SK-N-SH (cell line): ENCODE data around the gene C20orf204. TPM values are rescaled to one million over a fixed set of nuclear protein-coding genes. Genes with fewer than 3 reads are reported as not detected.

Experiments
- CTCF ChIA-PET: fragments of 300-600, 350-600 bp; formaldehyde crosslinking; extraction: SDS; loops from one replicate; lab custom pipeline; 2021; lab: Yijun Ruan, JAX
- POLR2A ChIA-PET: fragments of 350-600 bp; sonication (Branson Sonifier 250); formaldehyde crosslinking; extraction: SDS; loops from one replicate; lab custom pipeline; 2020; ENCODE audit warnings: antibody characterized with exemption, inconsistent platforms; lab: Yijun Ruan, JAX
- DNase-seq: peaks from one replicate; pipeline ENCODE4 v3.0.0; 2012
- H2AFZ ChIP-seq: fragments of 200-600 bp; sonication (generic); 2 replicates; pipeline ENCODE4 v1.8.1; 2016; ENCODE audit warnings: antibody characterized with exemption, mild to moderate bottlenecking, low read depth
- H3F3A ChIP-seq: fragments of 200-600 bp; sonication (generic); replicated peaks from 2 replicates; pipeline ENCODE3; 2016; ENCODE audit warnings: antibody characterized with exemption, mild to moderate bottlenecking; ENCODE audit not compliant: insufficient read depth
- H3K27ac ChIP-seq, 2 experiments: fragments of 200-500 bp in 1 of 2; fragments of 200-600 bp in 1 of 2; sonication (Bioruptor generic) in 1 of 2; sonication (generic), shearing (Covaris generic) in 1 of 2; 2 replicates each; pipeline versions ENCODE4 v1.5.1 to v1.6.1; 2014 to 2016; ENCODE audit warnings: low read depth in 2 of 2, inconsistent platforms in 1 of 2, low read length in 1 of 2, mild to moderate bottlenecking in 1 of 2, mixed read lengths in 1 of 2
- H3K27me3 ChIP-seq: fragments of 200-600 bp; sonication (generic), shearing (Covaris generic); 2 replicates; pipeline ENCODE4 v1.6.1; 2016; ENCODE audit warnings: mixed run types; ENCODE audit not compliant: insufficient read depth
- H3K36me3 ChIP-seq, 2 experiments: fragments of 200-500 bp in 1 of 2; fragments of 200-600 bp in 1 of 2; sonication (Bioruptor generic) in 1 of 2; sonication (generic) in 1 of 2; replicated peaks in 1 of 2; 2 replicates each; pipeline versions ENCODE3 to v1.5.1; 2014 to 2016; ENCODE audit warnings: low read length in 1 of 2, mild to moderate bottlenecking in 1 of 2; ENCODE audit not compliant: insufficient read depth in 2 of 2, control insufficient read depth in 1 of 2
- H3K4me1 ChIP-seq, 2 experiments: fragments of 200-500 bp in 1 of 2; fragments of 200-600 bp in 1 of 2; sonication (Bioruptor generic) in 1 of 2; sonication (generic), shearing (Covaris generic) in 1 of 2; 2 replicates each; pipeline versions ENCODE4 v1.5.1 to v1.6.1; 2014 to 2016; ENCODE audit warnings: low read depth in 1 of 2, low read length in 1 of 2, mixed run types in 1 of 2; ENCODE audit not compliant: insufficient read depth in 2 of 2, control insufficient read depth in 1 of 2
- H3K4me2 ChIP-seq: fragments of 200-600 bp; sonication (generic), shearing (Covaris generic); 2 replicates; pipeline ENCODE4 v1.6.1; 2017; ENCODE audit warnings: mixed run types
- H3K4me3 ChIP-seq, 2 experiments: fragments of 200-500 bp in 1 of 2; fragments of 200-600 bp in 1 of 2; sonication (Bioruptor generic) in 1 of 2; sonication (generic), shearing (Covaris generic) in 1 of 2; 2 replicates each; pipeline versions ENCODE4 v1.5.1 to v1.8.1; 2014 to 2016; ENCODE audit warnings: low read depth in 2 of 2, inconsistent platforms in 1 of 2, low read length in 1 of 2, mild to moderate bottlenecking in 1 of 2, mixed read lengths in 1 of 2, moderate library complexity in 1 of 2
- H3K79me2 ChIP-seq: fragments of 200-600 bp; sonication (generic); 2 replicates; pipeline ENCODE4 v1.8.1; 2017; ENCODE audit warnings: mild to moderate bottlenecking; ENCODE audit not compliant: insufficient read depth
- H3K9ac ChIP-seq: fragments of 200-600 bp; sonication (generic); 2 replicates; pipeline ENCODE4 v1.6.1; 2017; ENCODE audit warnings: mixed run types
- H3K9me2 ChIP-seq: fragments of 200-600 bp; sonication (generic); 2 replicates; pipeline ENCODE4 v1.6.1; 2017; ENCODE audit warnings: mixed run types
- H3K9me3 ChIP-seq: fragments of 200-600 bp; sonication (generic); 2 replicates; pipeline ENCODE4 v1.6.1; 2017; ENCODE audit warnings: mixed run types, mild to moderate bottlenecking, moderate library complexity
- H4K20me1 ChIP-seq: fragments of 200-600 bp; sonication (generic); 2 replicates; pipeline ENCODE4 v1.6.1; 2017; ENCODE audit warnings: mild to moderate bottlenecking, mixed run types; ENCODE audit not compliant: insufficient read depth
- CHD2 ChIP-seq: fragments of 150-350 bp; IDR thresholded peaks from 2 replicates; pipeline ENCODE4 v1.6.1; 2018; ENCODE audit warnings: low read length; ENCODE audit not compliant: partially characterized antibody
- EP300 ChIP-seq, 2 experiments: IDR thresholded peaks; 2 replicates each; pipeline versions ENCODE4 v1.4.0 to v1.6.1; 2012; ENCODE audit warnings: borderline replicate concordance in 1 of 2, low read depth in 1 of 2, low read length in 1 of 2
- FOSL2 ChIP-seq: IDR thresholded peaks from 2 replicates; pipeline ENCODE4 v1.4.0; 2012; ENCODE audit warnings: low read depth, mild to moderate bottlenecking, moderate library complexity, borderline replicate concordance
- FOXJ3 ChIP-seq: sonication (generic); formaldehyde crosslinking; IDR thresholded peaks from 2 replicates; pipeline ENCODE4 v1.5.1; 2020; ENCODE audit warnings: mild to moderate bottlenecking, missing genetic modification reagents
- GABPA ChIP-seq: IDR thresholded peaks from 2 replicates; pipeline ENCODE4 v1.4.0; 2012; ENCODE audit warnings: low read depth, mild to moderate bottlenecking
- GATA2 ChIP-seq: sonication (generic); formaldehyde crosslinking; IDR thresholded peaks from 2 replicates; pipeline ENCODE4 v1.5.0; 2020; ENCODE audit warnings: mild to moderate bottlenecking, missing genetic modification reagents
- JUND ChIP-seq: IDR thresholded peaks from 2 replicates; pipeline ENCODE4 v1.4.0; 2012
- MXI1 ChIP-seq: IDR thresholded peaks from 2 replicates; pipeline ENCODE4 v1.6.1; 2012; ENCODE audit warnings: mild to moderate bottlenecking, low read depth, low read length, improper control_type of control experiment
- NFIC ChIP-seq: IDR thresholded peaks from 2 replicates; pipeline ENCODE4 v1.4.0; 2012; ENCODE audit warnings: borderline replicate concordance
- NRF1 ChIP-seq: IDR thresholded peaks from 2 replicates; pipeline ENCODE4 v1.6.1; 2012; ENCODE audit warnings: low read depth, mild to moderate bottlenecking, low read length
- POLR2AphosphoS5 ChIP-seq: IDR thresholded peaks from 2 replicates; pipeline ENCODE4 v1.6.1; 2012; ENCODE audit warnings: low read depth, low read length
- RAD21 ChIP-seq: IDR thresholded peaks from 2 replicates; pipeline ENCODE4 v1.6.1; 2012; ENCODE audit warnings: mild to moderate bottlenecking, low read length
- RCOR1 ChIP-seq: fragments of 150-350 bp; IDR thresholded peaks from 2 replicates; pipeline ENCODE4 v1.6.1; 2017; ENCODE audit warnings: antibody characterized with exemption, low read length
- TEAD4 ChIP-seq: IDR thresholded peaks from 2 replicates; pipeline ENCODE4 v1.4.0; 2012; ENCODE audit warnings: mild to moderate bottlenecking, borderline replicate concordance; ENCODE audit not compliant: insufficient read depth
- YY1 ChIP-seq: IDR thresholded peaks from 2 replicates; pipeline ENCODE4 v1.4.0; 2012; ENCODE audit warnings: low read depth, mild to moderate bottlenecking
- WGBS: methylation state at CpG from one replicate; pipeline ENCODE4 v1.1.6; 2017; ENCODE audit warnings: low lambda C conversion rate; 5-methylcytosine and 5-hydroxymethylcytosine counted together
- polyA plus RNA-seq, 3 experiments: library from polyadenylated mRNA; depleted of rRNA; stranded (reverse); fragments of >200 nt; gene quantifications; 2 replicates each; pipeline ENCODE4 v1.2.3, GENCODE V29; 2012
- TF ChIP-seq, protein P1 (sequence below): fragments of 150-350 bp; IDR thresholded peaks from 2 replicates; pipeline ENCODE4 v1.6.1; 2017; ENCODE audit warnings: antibody characterized with exemption, low read length, low read depth, borderline replicate concordance
- TF ChIP-seq, protein P2 (sequence below): fragments of 150-350 bp; IDR thresholded peaks from 2 replicates; pipeline ENCODE4 v1.6.1; 2016; ENCODE audit warnings: mild to moderate bottlenecking, low read depth, low read length
- TF ChIP-seq, protein P3 (sequence below): IDR thresholded peaks from 2 replicates; pipeline ENCODE4; 2012
- TF ChIP-seq, protein P4 (sequence below): IDR thresholded peaks from 2 replicates; pipeline ENCODE4 v1.6.1; 2012; ENCODE audit warnings: mild to moderate bottlenecking, low read depth, low read length, moderate library complexity
- TF ChIP-seq, protein P5 (sequence below): IDR thresholded peaks from 2 replicates; pipeline ENCODE4 v1.4.0; 2012; ENCODE audit warnings: low read depth, borderline replicate concordance

Gene C20orf204
- polyA plus RNA-seq, 1 of the 3 experiments (the other 2 are of a cell fraction), result 0.21 TPM

DNA sequence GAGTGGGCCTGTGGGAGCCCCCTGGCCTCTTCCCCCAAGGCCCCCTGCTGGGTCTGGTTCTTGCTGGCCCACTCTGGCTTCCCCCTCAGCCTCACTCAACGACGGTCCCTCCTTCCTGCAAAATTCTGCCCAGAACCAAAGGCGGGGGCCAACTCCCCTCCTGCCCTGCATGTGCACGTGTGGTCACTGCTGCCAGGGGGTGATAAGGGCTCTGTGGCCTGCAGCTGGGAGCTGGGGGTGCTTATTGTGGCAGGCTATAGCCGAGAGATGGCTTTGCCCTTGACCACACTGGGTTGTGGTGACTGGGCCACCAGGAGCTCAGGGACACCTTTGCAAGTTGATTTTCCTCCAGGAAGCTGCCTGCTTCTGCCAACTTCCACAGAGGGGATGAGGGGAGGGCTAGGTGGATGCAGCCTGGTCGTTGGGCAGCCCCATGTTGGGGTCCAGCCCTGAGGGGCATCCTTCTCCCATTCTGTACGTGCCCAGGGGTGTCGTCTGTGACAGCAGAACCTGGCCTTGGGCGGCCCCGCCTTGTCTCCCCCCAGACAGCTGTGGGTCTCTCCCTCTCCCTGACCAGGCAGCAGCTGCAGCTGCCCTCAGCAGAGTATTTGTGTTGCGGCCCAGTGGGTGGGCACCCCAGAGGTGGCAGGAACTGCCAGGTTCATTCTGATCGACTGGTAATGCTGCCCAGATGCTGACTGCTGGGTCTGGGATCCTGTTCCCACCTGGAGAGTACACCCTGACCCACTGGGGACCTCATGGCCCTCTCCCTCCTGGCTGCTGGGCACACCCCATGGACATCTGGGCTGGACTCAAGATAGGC is 32.6 kb downstream of the C20orf204 start:
- H2AFZ ChIP-seq, result no peak overlapping the region
- WGBS, result 80% methylated on average over 1 of the region's 12 CpGs
- no peak overlapping the region for H3K9ac ChIP-seq
- TF ChIP-seq EP300 (IDR thresholded peaks at IDR 0.05; ENCODE audit: borderline replicate concordance in 1 of 2, low read depth in 1 of 2, low read length in 1 of 2) (no peak), NRF1 (no peak), RCOR1 (no peak), GATA2 (CRISPR knock-in tag) (no peak), FOSL2 (no peak), POLR2AphosphoS5 (no peak), RAD21 (no peak), YY1 (no peak), CHD2 (no peak), JUND (no peak), FOXJ3 (CRISPR knock-in tag) (no peak), MXI1 (no peak), TEAD4 (no peak), GABPA (no peak), NFIC (no peak)
- TF ChIP-seq, protein P1, sequence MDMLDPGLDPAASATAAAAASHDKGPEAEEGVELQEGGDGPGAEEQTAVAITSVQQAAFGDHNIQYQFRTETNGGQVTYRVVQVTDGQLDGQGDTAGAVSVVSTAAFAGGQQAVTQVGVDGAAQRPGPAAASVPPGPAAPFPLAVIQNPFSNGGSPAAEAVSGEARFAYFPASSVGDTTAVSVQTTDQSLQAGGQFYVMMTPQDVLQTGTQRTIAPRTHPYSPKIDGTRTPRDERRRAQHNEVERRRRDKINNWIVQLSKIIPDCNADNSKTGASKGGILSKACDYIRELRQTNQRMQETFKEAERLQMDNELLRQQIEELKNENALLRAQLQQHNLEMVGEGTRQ, result no peak
- TF ChIP-seq, protein P2, sequence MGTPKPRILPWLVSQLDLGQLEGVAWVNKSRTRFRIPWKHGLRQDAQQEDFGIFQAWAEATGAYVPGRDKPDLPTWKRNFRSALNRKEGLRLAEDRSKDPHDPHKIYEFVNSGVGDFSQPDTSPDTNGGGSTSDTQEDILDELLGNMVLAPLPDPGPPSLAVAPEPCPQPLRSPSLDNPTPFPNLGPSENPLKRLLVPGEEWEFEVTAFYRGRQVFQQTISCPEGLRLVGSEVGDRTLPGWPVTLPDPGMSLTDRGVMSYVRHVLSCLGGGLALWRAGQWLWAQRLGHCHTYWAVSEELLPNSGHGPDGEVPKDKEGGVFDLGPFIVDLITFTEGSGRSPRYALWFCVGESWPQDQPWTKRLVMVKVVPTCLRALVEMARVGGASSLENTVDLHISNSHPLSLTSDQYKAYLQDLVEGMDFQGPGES, result no peak
- TF ChIP-seq, protein P3, sequence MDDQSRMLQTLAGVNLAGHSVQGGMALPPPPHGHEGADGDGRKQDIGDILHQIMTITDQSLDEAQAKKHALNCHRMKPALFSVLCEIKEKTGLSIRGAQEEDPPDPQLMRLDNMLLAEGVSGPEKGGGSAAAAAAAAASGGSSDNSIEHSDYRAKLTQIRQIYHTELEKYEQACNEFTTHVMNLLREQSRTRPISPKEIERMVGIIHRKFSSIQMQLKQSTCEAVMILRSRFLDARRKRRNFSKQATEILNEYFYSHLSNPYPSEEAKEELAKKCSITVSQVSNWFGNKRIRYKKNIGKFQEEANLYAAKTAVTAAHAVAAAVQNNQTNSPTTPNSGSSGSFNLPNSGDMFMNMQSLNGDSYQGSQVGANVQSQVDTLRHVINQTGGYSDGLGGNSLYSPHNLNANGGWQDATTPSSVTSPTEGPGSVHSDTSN, result no peak
- TF ChIP-seq, protein P4, sequence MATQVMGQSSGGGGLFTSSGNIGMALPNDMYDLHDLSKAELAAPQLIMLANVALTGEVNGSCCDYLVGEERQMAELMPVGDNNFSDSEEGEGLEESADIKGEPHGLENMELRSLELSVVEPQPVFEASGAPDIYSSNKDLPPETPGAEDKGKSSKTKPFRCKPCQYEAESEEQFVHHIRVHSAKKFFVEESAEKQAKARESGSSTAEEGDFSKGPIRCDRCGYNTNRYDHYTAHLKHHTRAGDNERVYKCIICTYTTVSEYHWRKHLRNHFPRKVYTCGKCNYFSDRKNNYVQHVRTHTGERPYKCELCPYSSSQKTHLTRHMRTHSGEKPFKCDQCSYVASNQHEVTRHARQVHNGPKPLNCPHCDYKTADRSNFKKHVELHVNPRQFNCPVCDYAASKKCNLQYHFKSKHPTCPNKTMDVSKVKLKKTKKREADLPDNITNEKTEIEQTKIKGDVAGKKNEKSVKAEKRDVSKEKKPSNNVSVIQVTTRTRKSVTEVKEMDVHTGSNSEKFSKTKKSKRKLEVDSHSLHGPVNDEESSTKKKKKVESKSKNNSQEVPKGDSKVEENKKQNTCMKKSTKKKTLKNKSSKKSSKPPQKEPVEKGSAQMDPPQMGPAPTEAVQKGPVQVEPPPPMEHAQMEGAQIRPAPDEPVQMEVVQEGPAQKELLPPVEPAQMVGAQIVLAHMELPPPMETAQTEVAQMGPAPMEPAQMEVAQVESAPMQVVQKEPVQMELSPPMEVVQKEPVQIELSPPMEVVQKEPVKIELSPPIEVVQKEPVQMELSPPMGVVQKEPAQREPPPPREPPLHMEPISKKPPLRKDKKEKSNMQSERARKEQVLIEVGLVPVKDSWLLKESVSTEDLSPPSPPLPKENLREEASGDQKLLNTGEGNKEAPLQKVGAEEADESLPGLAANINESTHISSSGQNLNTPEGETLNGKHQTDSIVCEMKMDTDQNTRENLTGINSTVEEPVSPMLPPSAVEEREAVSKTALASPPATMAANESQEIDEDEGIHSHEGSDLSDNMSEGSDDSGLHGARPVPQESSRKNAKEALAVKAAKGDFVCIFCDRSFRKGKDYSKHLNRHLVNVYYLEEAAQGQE, result no peak
- TF ChIP-seq, protein P5, sequence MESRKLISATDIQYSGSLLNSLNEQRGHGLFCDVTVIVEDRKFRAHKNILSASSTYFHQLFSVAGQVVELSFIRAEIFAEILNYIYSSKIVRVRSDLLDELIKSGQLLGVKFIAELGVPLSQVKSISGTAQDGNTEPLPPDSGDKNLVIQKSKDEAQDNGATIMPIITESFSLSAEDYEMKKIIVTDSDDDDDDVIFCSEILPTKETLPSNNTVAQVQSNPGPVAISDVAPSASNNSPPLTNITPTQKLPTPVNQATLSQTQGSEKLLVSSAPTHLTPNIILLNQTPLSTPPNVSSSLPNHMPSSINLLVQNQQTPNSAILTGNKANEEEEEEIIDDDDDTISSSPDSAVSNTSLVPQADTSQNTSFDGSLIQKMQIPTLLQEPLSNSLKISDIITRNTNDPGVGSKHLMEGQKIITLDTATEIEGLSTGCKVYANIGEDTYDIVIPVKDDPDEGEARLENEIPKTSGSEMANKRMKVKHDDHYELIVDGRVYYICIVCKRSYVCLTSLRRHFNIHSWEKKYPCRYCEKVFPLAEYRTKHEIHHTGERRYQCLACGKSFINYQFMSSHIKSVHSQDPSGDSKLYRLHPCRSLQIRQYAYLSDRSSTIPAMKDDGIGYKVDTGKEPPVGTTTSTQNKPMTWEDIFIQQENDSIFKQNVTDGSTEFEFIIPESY, result no peak
- CTCF ChIA-PET, result interaction anchor here (0.7 to 2.9 kb wide), 11 partner anchors 10 to 94 kb away, joined by 3 to 21 read pairs (median 4); partner anchors contain the start of genes LKAAEAR1, OPRL1 and RGS19
- no peaks in the 10 kb centered on the region for H4K20me1 ChIP-seq
- peaks cover 8% of the 10 kb centered on the region; the same call in 1 of the 2 replicates for H3K79me2 ChIP-seq
- no peak overlapping the region for H3K4me3 ChIP-seq
- H3K9me3 ChIP-seq, result no peaks in the 10 kb centered on the region
- no peaks in the 10 kb centered on the region for H3K27me3 ChIP-seq
- no peak overlapping the region for H3K4me2 ChIP-seq
- H3K27ac ChIP-seq, result no peak overlapping the region
- DNase-seq, result no peak
- POLR2A ChIA-PET, result no interaction called here
- no peaks in the 10 kb centered on the region for H3K9me2 ChIP-seq
- H3F3A ChIP-seq, result peaks cover 4% of the 10 kb centered on the region
- peaks cover 9 to 14% of the 10 kb centered on the region in 2 experiments; a peak in 2 of 4 replicates for H3K4me1 ChIP-seq
- peaks cover 0 to 14% of the 10 kb centered on the region in 2 experiments for H3K36me3 ChIP-seq
